Astrocyte of the cerebellum (primary cell): Measurements from ENCODE around the gene IRX4.

Experiments used
- DNase-seq: peaks from one replicate; pipeline ENCODE4 v3.0.0-alpha.2; 2011; ENCODE audit warnings: low read depth
- H3K4me3 ChIP-seq: 2 replicates; pipeline ENCODE4 v1.5.1; 2011; ENCODE audit warnings: mild to moderate bottlenecking, low read depth, low read length, moderate library complexity
- in situ Hi-C: cut with HindIII; loops from 2 replicates; pipeline ENCODE4 v1.10.0; 2017; ENCODE audit warnings: low sequenced_read_pairs
- TF ChIP-seq, protein P1 (sequence below): IDR thresholded peaks from 2 replicates; pipeline ENCODE4 v1.5.1; 2012; ENCODE audit warnings: low read length, low read depth, moderate library complexity, mild to moderate bottlenecking; ENCODE audit errors: missing control alignments

The IRX4 gene

DNA sequence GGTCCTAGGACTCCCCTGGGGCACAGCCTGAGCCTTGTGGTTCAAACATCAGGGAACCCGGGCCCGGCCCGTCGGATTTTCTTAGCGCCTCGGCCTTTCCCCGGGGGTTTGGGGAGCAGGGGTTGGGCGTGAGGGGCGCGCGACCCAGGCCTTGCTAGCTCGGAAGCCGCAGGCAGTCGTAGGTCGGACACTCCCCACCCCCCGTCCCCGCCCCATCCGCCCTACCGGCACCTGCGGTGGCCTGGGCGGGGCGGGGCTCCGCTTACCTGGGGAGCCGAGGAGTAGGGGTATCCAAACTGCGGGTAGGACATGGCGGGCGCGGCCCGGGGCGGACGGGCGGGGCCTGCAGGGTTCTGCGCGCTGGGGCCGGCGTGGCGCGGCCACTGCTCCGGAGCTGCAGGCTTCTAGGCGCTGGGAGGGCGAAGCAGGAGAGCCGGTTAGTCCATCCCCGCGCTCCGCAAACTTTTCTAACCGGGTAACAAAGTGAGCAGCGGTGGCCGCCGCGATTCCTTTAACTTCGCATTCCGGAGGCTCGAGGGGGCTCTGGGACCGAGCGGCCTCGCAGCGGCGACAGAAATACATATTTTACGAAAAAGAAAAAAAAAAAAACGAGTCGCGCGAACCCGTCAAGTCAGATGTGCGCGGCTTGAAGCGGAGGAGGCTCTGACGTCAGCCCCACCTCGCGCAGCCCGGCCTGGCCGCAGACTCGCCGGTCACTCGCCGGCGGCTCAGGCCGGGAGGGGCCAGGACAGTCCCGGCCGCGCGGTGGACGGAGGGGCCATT lies at the start of gene IRX4:
Gene IRX4 (minus strand): TSS at position 589 of the 783 bp plus-strand sequence. CDS start 278 bp downstream, at position 311.
- no peak for DNase-seq
- TF ChIP-seq, protein P1, sequence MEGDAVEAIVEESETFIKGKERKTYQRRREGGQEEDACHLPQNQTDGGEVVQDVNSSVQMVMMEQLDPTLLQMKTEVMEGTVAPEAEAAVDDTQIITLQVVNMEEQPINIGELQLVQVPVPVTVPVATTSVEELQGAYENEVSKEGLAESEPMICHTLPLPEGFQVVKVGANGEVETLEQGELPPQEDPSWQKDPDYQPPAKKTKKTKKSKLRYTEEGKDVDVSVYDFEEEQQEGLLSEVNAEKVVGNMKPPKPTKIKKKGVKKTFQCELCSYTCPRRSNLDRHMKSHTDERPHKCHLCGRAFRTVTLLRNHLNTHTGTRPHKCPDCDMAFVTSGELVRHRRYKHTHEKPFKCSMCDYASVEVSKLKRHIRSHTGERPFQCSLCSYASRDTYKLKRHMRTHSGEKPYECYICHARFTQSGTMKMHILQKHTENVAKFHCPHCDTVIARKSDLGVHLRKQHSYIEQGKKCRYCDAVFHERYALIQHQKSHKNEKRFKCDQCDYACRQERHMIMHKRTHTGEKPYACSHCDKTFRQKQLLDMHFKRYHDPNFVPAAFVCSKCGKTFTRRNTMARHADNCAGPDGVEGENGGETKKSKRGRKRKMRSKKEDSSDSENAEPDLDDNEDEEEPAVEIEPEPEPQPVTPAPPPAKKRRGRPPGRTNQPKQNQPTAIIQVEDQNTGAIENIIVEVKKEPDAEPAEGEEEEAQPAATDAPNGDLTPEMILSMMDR: no peak
- in situ Hi-C loops: no loop called here
- no peak within 1 kb of the TSS for H3K4me3 ChIP-seq

DNA sequence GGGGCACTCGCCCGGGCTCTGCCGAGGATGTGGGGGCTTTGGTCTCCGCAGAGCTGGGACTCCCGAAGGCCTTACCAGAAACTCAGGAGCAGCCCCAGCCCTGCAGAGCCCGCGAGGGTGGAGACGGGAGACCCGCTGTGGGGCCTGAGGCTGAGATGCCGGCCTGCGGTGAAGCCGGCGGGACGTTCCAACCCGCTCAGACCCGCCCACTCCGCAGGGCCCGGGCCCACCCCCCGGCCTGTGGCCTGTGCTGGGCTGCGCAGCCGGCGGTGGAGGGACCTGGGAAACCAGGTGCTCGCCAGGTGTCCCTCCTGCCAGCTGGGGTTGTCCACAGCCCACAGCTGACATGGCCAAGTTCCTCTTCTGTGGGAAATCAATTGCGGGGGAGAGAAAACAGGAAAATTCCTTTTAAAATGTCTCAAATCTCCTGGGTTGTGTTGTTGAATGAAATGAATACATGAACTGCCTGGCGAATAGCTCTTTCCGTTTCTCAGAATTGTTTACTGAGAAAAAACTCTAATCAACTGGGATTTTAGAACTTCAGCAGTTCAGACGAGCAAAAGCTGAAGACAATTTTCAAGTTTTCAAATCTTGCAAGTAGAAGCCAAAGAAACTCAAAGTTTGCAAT lies 49.0 kb upstream of the IRX4 start:
- in situ Hi-C loops: no loop called here
- no peak overlapping the region for H3K4me3 ChIP-seq
- DNase-seq: no peak
- TF ChIP-seq, protein P1: no peak

DNA sequence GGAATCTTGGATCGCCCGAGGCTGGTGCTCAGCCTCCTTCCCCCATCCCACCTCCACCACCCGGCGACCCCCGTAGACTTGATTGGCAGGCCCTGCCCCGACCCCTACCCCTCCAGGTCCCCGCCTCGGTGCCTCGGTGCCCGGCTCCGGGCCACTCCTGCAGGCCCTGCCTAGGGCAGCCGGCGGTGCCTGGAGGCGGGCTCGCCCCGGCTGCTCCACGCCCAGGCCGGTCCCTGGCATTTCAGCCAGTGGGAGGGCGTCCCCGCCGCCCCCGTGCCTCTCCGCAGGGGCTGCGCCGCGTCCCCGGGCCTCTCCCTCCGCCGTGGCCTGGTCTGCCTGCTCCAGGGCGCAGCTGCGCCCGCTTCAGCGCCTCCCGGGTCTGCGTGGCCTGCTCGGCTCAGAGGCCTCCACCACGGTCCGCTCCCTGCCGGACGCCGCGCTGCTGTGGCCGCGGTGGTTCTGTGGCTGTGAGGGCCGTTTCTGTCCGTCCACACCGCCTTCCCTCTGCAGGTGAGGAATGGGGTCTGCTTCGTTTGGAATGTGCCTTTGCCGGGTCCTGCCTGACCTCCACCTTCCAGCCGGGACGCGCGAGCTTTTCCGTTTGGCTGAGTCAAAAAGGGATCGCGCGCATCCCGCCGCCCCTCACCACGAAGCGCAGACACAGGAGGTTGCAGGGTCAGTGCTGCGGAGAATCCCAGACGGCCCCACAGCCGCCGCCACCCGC lies 48.3 kb upstream of the IRX4 start:
- TF ChIP-seq, protein P1: no peak
- no peak for DNase-seq
- no peak overlapping the region for H3K4me3 ChIP-seq
- in situ Hi-C loops: no loop called here

DNA sequence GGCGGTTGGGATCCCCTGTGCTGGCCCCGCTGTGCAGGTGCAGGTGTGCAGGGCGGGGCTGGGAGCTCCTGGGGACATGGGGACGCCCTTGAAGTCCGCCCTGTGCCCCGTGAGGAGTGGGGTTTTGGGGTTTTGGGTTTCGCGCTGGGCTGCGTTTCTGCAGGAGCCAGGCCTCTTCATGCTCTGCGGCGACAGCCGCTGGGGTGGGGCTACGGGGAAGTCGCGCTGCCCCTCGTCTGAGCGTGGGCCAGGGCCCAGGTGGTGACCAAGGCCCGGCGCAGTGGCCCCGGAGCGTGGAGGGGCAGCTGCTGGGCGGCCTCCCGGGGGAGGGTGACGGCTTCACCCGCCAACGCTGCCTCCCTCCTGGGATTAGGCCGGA lies 47.8 kb upstream of the IRX4 start:
- in situ Hi-C loops: no loop called here
- DNase-seq: no peak
- H3K4me3 ChIP-seq: no peak overlapping the region
- TF ChIP-seq, protein P1: no peak

DNA sequence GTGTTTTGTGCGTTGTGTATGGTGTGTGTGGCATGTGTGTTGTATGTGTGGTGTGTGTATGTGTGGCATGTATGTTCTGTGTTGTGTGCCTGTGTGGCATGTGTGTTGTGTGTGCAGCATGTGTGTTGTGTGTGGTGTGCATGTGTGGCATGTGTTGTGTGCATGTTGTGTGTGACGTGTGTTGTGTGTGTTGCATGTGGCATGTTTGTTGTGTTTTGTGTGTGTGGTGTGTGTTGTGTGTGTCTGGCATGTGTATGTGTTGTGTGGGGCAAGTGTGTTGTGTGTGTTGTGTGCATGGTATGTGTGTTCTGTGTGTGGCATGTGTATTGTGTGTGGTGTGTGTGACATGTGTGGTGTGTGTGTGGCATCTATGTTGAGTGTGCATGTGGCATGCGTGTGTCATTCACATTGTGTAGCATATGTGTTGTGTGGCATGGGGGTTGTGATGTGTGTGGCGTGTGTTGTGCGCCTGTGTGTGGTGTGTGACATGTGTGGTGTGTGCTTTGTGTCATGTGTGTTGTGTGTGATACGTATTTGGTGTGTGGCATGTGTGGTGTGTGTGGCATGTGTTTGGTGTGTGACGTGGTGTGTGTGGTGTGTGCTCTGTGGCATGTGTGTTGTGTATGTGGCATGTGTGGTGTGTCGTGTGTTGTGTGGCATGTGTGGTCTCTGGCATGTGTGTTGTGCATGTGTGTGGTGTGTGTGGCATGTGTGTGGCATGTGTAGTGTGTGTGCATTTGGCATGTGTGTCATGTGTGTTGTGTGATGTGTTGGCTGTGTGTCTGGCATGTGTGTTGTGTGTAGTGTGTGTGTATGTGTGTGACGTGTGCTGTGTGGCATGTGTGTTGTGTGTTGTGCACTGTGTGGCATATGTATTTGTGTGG lies 46.6 kb upstream of the IRX4 start:
- DNase-seq: no peak
- TF ChIP-seq, protein P1: no peak
- H3K4me3 ChIP-seq: no peak overlapping the region
- in situ Hi-C loops: no loop called here
